ENCODE results near the gene MSH6.

MSH6 gene, protein sequence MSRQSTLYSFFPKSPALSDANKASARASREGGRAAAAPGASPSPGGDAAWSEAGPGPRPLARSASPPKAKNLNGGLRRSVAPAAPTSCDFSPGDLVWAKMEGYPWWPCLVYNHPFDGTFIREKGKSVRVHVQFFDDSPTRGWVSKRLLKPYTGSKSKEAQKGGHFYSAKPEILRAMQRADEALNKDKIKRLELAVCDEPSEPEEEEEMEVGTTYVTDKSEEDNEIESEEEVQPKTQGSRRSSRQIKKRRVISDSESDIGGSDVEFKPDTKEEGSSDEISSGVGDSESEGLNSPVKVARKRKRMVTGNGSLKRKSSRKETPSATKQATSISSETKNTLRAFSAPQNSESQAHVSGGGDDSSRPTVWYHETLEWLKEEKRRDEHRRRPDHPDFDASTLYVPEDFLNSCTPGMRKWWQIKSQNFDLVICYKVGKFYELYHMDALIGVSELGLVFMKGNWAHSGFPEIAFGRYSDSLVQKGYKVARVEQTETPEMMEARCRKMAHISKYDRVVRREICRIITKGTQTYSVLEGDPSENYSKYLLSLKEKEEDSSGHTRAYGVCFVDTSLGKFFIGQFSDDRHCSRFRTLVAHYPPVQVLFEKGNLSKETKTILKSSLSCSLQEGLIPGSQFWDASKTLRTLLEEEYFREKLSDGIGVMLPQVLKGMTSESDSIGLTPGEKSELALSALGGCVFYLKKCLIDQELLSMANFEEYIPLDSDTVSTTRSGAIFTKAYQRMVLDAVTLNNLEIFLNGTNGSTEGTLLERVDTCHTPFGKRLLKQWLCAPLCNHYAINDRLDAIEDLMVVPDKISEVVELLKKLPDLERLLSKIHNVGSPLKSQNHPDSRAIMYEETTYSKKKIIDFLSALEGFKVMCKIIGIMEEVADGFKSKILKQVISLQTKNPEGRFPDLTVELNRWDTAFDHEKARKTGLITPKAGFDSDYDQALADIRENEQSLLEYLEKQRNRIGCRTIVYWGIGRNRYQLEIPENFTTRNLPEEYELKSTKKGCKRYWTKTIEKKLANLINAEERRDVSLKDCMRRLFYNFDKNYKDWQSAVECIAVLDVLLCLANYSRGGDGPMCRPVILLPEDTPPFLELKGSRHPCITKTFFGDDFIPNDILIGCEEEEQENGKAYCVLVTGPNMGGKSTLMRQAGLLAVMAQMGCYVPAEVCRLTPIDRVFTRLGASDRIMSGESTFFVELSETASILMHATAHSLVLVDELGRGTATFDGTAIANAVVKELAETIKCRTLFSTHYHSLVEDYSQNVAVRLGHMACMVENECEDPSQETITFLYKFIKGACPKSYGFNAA (N-terminal part only)

GRCh38 chr2:47782671-47783485 lies at the start of gene MSH6:
Gene MSH6 (plus strand): TSS chr2:47783145. CDS start chr2:47783234, 89 bp downstream.
- TF ChIP-seq, protein P1, sequence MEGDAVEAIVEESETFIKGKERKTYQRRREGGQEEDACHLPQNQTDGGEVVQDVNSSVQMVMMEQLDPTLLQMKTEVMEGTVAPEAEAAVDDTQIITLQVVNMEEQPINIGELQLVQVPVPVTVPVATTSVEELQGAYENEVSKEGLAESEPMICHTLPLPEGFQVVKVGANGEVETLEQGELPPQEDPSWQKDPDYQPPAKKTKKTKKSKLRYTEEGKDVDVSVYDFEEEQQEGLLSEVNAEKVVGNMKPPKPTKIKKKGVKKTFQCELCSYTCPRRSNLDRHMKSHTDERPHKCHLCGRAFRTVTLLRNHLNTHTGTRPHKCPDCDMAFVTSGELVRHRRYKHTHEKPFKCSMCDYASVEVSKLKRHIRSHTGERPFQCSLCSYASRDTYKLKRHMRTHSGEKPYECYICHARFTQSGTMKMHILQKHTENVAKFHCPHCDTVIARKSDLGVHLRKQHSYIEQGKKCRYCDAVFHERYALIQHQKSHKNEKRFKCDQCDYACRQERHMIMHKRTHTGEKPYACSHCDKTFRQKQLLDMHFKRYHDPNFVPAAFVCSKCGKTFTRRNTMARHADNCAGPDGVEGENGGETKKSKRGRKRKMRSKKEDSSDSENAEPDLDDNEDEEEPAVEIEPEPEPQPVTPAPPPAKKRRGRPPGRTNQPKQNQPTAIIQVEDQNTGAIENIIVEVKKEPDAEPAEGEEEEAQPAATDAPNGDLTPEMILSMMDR (conservative IDR thresholded peaks at IDR 0.05; ENCODE audit: control insufficient read depth, insufficient read depth, low read depth, low read length), result no peak
- H3K4me3 ChIP-seq (ENCODE audit: control insufficient read depth, low read depth, low read length), result peak within 1 kb of the TSS; percentile 65
- DNase-seq (ENCODE audit: low read depth), result peak; percentile 79

DNA sequence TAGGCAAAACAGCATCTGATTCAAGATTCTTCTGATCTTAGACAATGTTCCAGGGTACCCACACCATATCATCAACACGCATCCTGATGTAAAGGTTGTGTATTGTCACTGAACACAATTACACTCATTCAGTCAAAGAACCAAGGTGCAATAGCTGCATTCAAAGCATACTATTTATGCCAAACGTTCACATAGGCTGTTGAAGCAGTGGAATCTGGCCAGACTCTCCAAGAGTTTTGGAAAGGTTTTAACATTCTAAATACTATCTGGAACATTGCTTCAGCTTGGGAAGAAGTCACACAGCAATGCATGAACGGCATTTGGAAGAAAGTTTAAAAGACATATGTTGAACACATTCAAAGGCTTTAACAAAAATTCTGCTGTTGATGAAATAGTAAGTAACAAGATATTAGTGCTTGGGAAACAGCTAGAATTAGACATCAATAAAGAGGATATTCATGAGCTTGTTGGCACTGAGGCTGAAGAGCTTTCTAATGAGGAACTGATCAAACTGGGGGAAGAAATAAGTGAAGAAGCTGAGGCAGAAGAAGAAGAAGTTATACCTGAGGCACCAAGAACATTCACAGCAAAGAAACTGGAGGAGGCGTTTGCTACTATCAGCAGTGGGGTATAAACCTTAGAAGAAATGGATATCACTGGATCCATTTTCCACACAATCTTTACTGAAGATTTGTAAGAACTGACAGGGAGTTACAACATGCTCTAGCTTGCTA lies 47.6 kb upstream of the MSH6 start:
- TF ChIP-seq, protein P1 (conservative IDR thresholded peaks at IDR 0.05; ENCODE audit: control insufficient read depth, insufficient read depth, low read depth, low read length), result no peak

DNA sequence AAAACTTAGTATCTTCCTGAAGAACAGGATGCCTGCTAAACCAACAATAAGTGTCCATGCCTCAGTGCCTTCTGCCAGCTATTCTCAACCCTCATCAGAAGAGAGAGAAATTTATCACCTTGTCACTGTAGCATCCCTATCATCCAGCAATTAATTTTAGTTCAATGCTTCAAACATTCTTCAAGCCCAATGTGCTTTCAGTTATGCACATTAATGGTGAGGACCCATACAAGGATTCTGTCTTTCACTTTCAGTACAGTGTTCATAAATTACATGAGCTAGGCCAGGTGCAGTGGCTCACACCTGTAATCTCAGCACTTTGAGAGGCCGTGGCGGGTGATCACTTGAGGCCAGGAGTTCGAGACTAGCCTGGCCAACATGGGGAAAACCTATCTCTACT lies 47.0 kb upstream of the MSH6 start:
- no peak overlapping the region for H3K4me3 ChIP-seq (ENCODE audit: control insufficient read depth, low read depth, low read length)
- DNase-seq (ENCODE audit: low read depth), result no peak
- TF ChIP-seq, protein P1 (conservative IDR thresholded peaks at IDR 0.05; ENCODE audit: control insufficient read depth, insufficient read depth, low read depth, low read length), result no peak

More for the DNA sequence above, 47.6 kb upstream of the MSH6 start:
- H3K4me3 ChIP-seq (ENCODE audit: control insufficient read depth, low read depth, low read length), result no peak overlapping the region
- DNase-seq (ENCODE audit: low read depth), result no peak

DNA sequence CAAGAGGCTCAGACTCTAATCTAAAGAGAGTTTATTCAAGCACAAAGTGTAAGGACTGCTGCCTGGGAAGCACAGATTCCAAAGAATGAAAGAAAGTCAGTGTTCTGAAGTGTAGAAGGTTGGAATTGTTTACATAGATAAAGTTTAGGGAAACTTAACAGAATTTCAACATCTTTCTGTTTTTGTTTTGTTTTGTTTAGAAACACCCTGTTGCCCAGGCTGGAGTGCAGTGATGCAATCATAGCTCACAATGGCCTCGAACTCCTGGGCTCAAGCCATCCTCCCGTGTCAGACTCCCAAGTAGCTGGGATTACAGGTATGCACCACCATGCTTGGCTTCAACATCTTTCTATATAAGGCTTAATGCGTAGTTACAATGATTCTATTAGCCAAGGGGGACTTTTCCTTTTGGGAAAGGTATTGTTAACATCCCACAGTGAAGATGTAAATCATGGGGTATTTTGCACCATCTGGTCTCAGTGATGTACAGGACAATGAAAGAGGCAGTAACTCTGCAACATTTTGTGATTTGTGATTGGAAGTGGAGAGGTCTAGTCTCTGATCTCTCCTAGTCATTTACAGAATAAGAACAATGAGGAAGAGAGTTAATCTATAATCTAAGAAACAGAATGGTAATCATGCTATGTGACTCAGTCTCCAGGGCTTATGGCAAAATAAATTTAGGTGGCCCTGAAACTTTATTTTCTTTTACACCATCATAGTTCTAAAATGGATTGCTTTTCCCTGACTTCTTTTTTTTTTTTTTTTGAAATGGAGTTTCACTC lies 45.6 kb upstream of the MSH6 start:
- peak; percentile 20 for DNase-seq (ENCODE audit: low read depth)
- TF ChIP-seq, protein P1 (conservative IDR thresholded peaks at IDR 0.05; ENCODE audit: control insufficient read depth, insufficient read depth, low read depth, low read length), result no peak
- H3K4me3 ChIP-seq (ENCODE audit: control insufficient read depth, low read depth, low read length), result no peak overlapping the region

DNA sequence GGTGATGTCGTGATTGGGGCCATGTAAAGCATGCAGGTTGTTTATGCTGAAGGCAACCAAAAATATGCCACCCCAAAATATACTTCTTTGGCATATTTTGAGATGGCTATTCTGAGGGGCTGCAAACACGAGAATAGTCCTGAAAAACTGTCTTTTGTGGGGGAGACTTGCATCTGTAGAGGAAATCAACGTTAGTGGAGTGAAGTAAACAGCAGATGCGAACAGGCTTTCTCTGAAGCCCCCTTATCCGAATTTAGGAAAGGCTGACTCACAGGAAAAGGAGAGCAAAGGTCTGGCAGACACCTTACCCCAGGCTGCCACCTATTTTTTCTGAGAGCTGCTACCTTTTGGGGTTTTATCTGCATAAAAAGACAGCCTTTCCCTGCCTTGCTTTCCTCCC lies 44.6 kb upstream of the MSH6 start:
- TF ChIP-seq, protein P1 (conservative IDR thresholded peaks at IDR 0.05; ENCODE audit: control insufficient read depth, insufficient read depth, low read depth, low read length), result no peak
- no peak overlapping the region for H3K4me3 ChIP-seq (ENCODE audit: control insufficient read depth, low read depth, low read length)
- DNase-seq (ENCODE audit: low read depth), result no peak
